Endothelial cell of hepatic sinusoid (primary cell): Measurements from ENCODE around the gene SLC22A13.

ENCODE experiments used
- in situ Hi-C: cut with HindIII; loops from 2 replicates; pipeline ENCODE4 v1.10.0; 2017; ENCODE audit warnings: low sequenced_read_pairs

Gene SLC22A13

DNA sequence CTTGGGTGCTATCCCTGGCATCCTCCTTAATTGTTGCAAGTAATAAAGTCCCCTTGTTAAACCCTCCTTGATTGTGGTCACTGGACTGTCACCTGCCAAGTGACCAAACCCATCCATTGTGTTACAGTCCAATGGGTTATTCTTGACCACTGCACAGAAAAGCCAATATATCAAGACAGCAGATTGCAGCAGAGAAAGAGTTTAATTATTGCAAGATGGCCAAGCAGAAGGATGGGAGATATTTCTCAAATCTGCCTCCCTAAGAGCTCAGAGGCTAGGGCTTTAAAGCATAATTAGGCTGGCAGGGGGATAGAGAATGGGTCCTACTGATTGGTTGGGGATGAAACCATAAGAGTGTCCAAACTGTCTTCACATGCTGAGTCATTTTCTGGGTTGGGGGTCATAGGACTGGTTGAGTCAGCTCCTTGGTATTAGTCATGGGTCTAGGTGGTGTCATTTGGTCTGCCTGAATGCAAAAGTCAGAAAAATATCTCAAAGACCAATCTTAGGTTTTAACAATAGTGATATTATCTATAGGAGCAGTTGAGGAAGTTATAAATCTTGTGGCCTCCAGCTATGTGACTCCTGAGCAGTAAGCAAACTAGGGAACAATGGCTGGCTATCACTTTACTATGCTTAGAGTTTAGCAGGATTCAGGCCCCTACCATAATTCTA is 61.9 kb downstream of the SLC22A13 start:
- in situ Hi-C loops, result no loop called here
